GM19467 (cell line): ENCODE results near the gene RNF157.
A peak's percentile ranks its signal among the peaks of the same experiment; 100 is the strongest.

Experiments
- ATAC-seq: cut with Tn5 transposase; IDR thresholded peaks from one replicate; pipeline ENCODE4 v1.9.1; 2021; ENCODE audit warnings: mild to moderate bottlenecking, moderate library complexity; ENCODE audit not compliant: unreplicated experiment

RNF157 gene

GRCh38 chr17:76240461-76241203 is at the start of gene RNF157:
Gene RNF157, minus strand, starts transcription at chr17:76240493. Its CDS starts 253 bp downstream, at chr17:76240240.
- no peak for ATAC-seq

GRCh38 chr17:76281573-76282371 is 41.5 kb upstream of the RNF157 start:
- ATAC-seq = no peak

GRCh38 chr17:76280650-76281049 is 40.4 kb upstream of the RNF157 start:
- no peak for ATAC-seq

DNA sequence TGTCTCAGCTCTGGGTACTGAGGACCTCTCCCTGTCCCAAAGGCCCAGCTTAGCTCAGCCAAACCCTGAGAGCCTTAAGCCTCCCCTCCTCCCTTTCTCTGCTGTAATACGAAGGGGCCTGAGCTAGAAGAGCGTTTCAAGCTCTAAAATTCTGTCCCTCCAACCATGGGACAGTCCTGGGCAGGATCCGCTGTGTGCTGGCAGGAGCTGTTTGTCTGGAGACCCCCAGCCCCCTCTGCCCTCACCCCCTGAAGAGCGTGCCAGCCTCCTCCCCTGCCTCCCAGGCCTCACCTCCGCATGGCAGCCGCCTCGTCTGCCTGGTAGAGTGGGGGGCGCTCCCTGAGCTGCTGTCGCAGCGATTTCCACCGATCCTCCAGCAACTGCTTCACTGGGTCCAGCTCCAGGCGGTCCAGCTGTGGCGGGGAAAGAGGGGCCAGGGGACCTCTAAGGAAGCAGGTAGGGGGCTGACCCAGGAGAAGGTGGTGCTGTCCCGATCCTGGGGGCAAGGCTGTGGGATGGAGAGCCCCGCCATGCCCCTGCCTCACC is 39.5 kb upstream of the RNF157 start:
- no peak for ATAC-seq

GRCh38 chr17:76278952-76279741 is 38.9 kb upstream of the RNF157 start:
- ATAC-seq = peak; percentile 48

DNA sequence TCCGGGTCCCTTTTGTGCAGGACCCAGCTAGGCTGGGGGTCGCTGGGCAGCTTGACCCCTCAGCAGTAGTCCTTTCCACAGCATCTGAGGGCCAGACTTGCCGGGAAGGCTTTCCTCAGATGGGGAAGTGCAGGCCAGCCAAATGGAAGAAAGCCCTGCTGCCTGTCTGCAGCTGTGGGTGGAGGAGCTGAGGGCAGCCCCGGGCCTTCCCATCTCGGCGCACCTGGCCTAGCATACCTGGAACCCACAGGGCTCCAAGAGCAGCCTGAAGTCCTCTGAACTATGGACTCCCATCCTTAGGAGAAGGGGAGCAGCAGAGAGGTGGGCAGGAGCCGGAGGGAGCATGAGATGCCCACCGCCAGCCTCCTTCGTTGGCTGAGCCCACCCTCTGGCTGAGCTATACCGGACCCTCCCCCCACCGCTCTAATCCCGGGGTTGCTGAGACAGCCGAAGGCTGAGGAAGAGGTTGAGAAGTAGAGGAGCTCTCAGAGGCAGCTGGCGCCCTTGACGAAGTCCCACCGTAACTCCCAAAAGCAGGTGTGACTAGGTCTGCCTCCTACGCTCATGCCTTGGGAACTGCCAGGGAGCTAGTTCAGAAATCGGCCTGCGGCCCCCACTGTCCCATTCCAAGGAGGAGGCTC is 38.1 kb upstream of the RNF157 start:
- no peak for ATAC-seq

GRCh38 chr17:76277300-76278267 is 37.3 kb upstream of the RNF157 start:
- ATAC-seq = no peak

DNA sequence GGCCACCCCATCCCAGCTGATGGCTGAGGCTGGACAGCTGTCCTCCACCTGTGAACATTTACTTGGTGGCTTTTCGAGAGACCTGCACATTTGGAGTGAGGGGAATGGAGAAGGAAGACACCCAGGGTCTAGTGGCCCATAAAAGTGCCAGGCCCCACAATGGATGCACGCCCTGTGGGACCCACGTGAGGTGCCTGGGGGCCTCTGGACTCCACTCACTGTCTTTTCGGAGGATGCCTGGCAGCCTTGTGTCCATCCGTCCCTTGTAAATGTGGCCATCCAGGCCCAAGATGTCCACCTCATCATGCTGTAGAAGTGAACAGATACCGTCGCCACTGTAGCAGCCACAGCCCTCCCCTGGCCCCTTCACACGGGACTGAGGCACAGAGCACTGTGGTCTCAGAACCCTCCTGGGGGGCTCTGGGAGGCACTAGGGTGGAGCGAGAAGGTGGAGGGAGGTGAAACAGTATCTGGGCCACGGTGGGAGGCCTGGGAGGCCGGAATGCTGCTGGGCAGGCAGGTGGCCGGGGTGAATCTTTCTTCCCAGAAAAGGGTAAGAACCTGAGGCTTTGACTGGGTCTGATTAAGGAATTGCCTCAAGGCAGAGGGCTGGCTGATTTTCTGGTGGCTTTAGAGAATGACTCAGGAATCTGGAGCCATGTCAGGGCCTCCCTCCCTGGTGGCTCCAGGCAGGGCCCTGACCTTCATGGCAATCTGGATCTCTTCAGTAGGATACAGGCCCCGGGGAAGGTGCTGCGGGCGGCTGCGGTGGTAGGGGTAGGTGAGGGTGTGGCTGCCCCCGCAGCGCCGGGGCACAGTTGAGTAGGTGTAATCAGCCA is 36.4 kb upstream of the RNF157 start:
- ATAC-seq = no peak

DNA sequence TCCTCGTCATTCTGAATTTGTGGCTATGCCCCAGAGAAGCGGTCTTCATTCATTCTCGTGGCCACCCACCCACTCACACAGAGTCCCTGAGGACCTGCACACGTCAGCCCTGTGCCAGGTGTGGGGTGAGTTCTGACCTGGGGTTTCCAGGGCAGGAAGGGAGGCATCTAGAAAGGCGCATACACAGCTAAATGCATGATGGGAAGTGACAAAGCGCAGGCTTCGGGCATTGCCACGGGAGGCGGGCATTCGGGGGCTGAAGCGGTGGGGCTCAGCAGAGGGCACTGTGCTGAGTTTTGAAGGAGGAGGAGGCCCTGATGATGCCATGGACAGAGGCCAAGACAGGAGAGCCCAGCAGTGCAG is 35.8 kb upstream of the RNF157 start:
- ATAC-seq = no peak

DNA sequence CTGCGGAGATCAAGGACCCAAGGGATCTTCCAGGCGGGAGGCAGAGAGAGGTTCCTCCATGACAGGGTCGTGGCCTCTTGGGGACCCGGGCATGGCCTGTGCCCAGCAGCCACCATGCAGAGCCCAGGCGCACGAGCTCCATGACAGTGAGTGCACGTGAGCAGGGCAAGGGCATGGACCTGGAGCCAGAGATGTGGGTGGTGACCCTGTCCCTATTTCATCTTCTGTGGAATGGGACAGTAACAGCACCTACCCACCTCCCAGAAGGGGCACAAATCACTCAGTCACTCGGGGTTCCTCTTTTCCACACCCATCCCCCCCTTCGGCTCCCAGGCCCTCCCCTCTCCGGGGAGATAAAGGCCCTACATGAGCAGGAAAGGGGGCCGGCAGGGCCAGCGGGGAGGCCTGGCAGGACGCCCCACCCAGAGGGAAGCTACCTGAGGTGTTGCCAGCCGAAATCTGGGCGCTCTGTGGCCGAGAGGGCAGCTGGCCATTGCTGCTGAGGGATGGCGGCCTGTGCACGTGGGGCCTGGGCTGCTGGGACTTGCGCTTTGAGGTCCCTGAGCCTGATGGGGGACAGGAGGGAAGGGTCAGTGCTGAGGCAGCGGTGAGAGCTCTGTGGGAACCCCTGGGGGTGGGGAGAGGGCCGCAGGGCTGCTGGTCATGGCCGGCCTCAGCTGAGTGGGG is 35.2 kb upstream of the RNF157 start:
- ATAC-seq = no peak

- no peak for ATAC-seq
Measured at GRCh38 chr17:76274112-76274956, 34.0 kb upstream of the RNF157 start.

- ATAC-seq = no peak
Measured at GRCh38 chr17:76273445-76274111, 33.3 kb upstream of the RNF157 start.

- peak; percentile 17 for ATAC-seq
Measured at GRCh38 chr17:76272541-76273444, 32.5 kb upstream of the RNF157 start.

DNA sequence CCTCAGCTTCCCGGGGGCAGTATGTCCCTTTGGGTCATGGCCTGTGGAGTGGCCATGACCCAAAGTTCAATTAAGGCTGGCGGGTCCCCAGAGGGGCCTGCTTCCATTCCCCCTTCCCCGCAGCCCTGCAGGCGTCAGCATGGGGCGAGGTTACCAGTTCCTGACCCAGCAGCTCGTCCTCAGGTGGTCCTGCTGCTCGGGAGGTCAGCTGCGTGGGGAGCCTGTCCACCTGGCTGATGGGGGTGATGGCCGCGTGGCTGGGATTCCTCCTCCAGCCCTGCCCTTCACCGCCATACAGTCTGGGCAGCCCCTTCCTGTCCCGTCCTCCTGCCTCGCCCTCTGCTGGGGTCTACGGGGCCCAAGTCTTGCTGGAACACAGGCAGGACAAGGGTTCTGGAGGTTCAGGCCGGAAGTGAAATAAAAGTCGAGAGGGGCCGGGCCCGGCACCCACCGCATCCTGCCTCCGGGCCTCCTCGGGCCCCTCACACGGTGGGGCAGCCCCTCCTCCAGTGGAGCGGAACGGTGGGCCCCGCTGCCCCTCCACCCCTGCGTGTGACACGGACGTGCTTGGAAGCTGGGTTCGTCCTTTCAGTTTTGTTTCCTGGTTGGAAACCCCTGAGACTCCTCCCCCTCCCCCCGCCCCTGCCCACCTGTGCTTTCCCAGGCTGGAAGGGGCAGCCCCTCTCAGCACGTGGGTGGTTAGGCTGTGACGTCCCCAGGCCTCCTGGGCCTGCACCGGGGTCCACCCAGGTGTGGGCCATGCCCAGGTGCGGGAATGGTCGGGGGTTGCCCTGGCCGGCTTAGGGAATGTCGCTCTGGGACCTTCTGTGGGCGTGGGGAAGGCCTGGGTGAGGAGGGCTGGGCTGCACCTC is 31.6 kb upstream of the RNF157 start:
- peak; percentile 46 for ATAC-seq
